ENCODE measurements around the gene LRRC4C. TPM values are rescaled to one million over a fixed set of nuclear protein-coding genes. Genes with fewer than 3 reads are reported as not detected.

Gene LRRC4C
- total and polyA plus RNA-seq, 12 donors = 0.15 to 0.93 (median 0.40) TPM

DNA sequence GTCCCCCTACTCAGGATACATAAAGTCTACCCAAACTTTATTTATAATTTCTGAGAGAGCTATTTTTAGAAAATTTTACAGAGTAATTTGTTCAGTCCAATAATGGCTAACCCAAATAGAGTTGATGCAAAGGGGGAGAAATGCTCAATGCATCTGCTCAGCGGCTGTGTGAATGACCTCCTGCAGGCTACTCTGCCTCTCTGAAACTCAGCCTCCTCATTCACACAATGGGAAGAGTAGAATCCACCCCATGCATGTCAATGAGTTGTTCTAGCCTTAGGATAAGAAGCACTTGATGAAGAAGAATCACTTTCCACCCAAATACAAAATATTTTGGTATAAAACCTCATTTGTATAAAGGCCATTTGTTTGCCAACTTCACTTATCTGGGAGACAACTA lies 1204.0 kb downstream of the LRRC4C start:
- H3K27ac ChIP-seq = no peak overlapping the region
- H3K4me3 ChIP-seq = no peak overlapping the region
- ATAC-seq = no peak
- H3K27me3 ChIP-seq = no peaks in the 10 kb centered on the region
- no peak for DNase-seq
- no peaks in the 10 kb centered on the region for H3K36me3 ChIP-seq
- peaks cover 0 to 4% (median 0%) of the 10 kb centered on the region in 11 donors for H3K9me3 ChIP-seq
- WGBS, 2 donors = 50 to 57% methylated on average over 1 of the region's 1 CpG
- no peaks in the 10 kb centered on the region for H3K4me1 ChIP-seq
- TF ChIP-seq, protein P1, sequence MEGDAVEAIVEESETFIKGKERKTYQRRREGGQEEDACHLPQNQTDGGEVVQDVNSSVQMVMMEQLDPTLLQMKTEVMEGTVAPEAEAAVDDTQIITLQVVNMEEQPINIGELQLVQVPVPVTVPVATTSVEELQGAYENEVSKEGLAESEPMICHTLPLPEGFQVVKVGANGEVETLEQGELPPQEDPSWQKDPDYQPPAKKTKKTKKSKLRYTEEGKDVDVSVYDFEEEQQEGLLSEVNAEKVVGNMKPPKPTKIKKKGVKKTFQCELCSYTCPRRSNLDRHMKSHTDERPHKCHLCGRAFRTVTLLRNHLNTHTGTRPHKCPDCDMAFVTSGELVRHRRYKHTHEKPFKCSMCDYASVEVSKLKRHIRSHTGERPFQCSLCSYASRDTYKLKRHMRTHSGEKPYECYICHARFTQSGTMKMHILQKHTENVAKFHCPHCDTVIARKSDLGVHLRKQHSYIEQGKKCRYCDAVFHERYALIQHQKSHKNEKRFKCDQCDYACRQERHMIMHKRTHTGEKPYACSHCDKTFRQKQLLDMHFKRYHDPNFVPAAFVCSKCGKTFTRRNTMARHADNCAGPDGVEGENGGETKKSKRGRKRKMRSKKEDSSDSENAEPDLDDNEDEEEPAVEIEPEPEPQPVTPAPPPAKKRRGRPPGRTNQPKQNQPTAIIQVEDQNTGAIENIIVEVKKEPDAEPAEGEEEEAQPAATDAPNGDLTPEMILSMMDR (IDR thresholded peaks at IDR 0.05) = no peak
- intact Hi-C loops (cut with DNase I) = loop anchor here in 1 of 10 donors (10.0 kb wide), 1 partner anchor 59 kb away; no protein-coding TSS in a partner anchor

- Histone ChIP-seq H3K4me1 (no peaks in the 10 kb centered on the region), H3K27me3 (no peaks in the 10 kb centered on the region), H3K27ac (no peak overlapping the region), H3K9me3 (peaks cover 0 to 3% (median 0%) of the 10 kb centered on the region in 11 donors), H3K4me3 (no peak overlapping the region), H3K36me3 (no peaks in the 10 kb centered on the region)
- DNase-seq (no peak), ATAC-seq (no peak)
- TF ChIP-seq, protein P1 (IDR thresholded peaks at IDR 0.05) = no peak
- 63 to 71% methylated on average over 1 of the region's 1 CpG for whole genome bisulfite sequencing, 2 donors
- intact Hi-C loops (cut with DNase I) = loop anchor here in 1 of 10 donors (10.0 kb wide), 1 partner anchor 62 kb away; no protein-coding TSS in a partner anchor
Measured at GRCh38 chr11:40253166-40253565, 1206.3 kb downstream of the LRRC4C start.

DNA sequence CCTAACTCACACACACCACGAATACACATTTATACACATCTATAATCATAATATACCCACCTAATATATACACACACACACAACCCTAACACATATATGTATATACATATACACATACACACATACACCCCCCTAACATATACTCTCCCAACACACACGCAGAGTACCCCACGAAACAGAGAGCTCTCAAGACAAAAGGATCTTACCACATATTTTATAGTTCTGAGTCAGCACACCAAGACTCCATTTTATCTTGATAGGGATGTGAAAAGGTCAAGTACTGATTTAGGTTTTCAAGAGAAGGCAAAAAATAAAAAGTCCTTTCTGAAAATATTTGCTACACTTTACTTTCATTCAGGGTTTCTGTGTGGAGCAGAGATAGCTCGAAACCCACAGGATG lies 1207.2 kb downstream of the LRRC4C start:
- Histone ChIP-seq H3K4me1 (no peaks in the 10 kb centered on the region), H3K27me3 (no peaks in the 10 kb centered on the region), H3K36me3 (no peaks in the 10 kb centered on the region), H3K27ac (no peak overlapping the region), H3K4me3 (no peak overlapping the region), H3K9me3 (no peaks in the 10 kb centered on the region)
- 82 to 85% methylated on average over 4 of the region's 4 CpGs for WGBS, 2 donors
- intact Hi-C loops (cut with DNase I) = loop anchor here in 1 of 10 donors (10.0 kb wide), 1 partner anchor 63 kb away; no protein-coding TSS in a partner anchor
- ATAC-seq = no peak
- TF ChIP-seq, protein P1 (IDR thresholded peaks at IDR 0.05) = no peak
- no peak for DNase-seq

GRCh38 chr11:40246983-40247382 lies 1212.5 kb downstream of the LRRC4C start:
- DNase-seq = no peak
- ATAC-seq = no peak
- Histone ChIP-seq H3K9me3 (peaks cover 0 to 4% (median 0%) of the 10 kb centered on the region in 11 donors), H3K4me3 (no peak overlapping the region), H3K4me1 (no peaks in the 10 kb centered on the region), H3K36me3 (no peaks in the 10 kb centered on the region), H3K27ac (no peak overlapping the region), H3K27me3 (no peaks in the 10 kb centered on the region)
- TF ChIP-seq, protein P1 (IDR thresholded peaks at IDR 0.05) = no peak
- 43 to 46% methylated on average over 2 of the region's 2 CpGs for WGBS, 2 donors
- intact Hi-C loops (cut with DNase I) = no loop called here
